Left lung (tissue), 10 donors: Measurements from ENCODE around the gene MICAL2. TPM values are rescaled to one million over a fixed set of nuclear protein-coding genes. Genes with fewer than 3 reads are reported as not detected.

Source experiments
- ATAC-seq: fragments of 200-7000 bp; cut with Tn5 transposase; one replicate; pipeline ENCODE4 v1.9.1; 2020; ENCODE audit warnings: moderate library complexity
- DNase-seq, 4 donors: peaks; one replicate each; pipeline ENCODE4 v3.0.0-alpha.2; 2013 to 2020
- H3K27ac ChIP-seq, 2 donors: fragments of 200-600 bp; sonication (generic) in 1 of 2; one replicate each; pipeline versions ENCODE4 v1.5.0 to v1.8.0; 2020 to 2021
- H3K27me3 ChIP-seq, 2 donors: fragments of 200-600 bp; sonication (generic) in 1 of 2; one replicate each; pipeline versions ENCODE4 v1.5.0 to v1.8.0; 2020 to 2021
- H3K36me3 ChIP-seq, 2 donors: fragments of 200-600 bp; sonication (generic) in 1 of 2; one replicate each; pipeline versions ENCODE4 v1.5.0 to v1.8.0; 2020 to 2021
- H3K4me1 ChIP-seq, 2 donors: fragments of 200-600 bp; one replicate each; pipeline ENCODE4 v1.8.0; 2021
- H3K4me3 ChIP-seq, 2 donors: fragments of 200-600 bp; sonication (generic) in 1 of 2; one replicate each; pipeline versions ENCODE4 v1.5.0 to v1.8.0; 2020 to 2021; ENCODE audit warnings: mild to moderate bottlenecking in 1 of 2
- H3K9me3 ChIP-seq, 2 donors: fragments of 200-600 bp; sonication (generic) in 1 of 2; one replicate each; pipeline versions ENCODE4 v1.5.0 to v1.8.0; 2020 to 2021
- intact Hi-C, 2 donors: fragments of 100-400 bp; cut with DNase I; formaldehyde crosslinking; loops; one replicate each; pipeline versions ENCODE4 v1.11.2 to v1.14.2; 2022
- polyA plus RNA-seq, 6 donors: library from polyadenylated mRNA; unstranded; fragments of 120-200 nt; gene quantifications; one replicate each; pipeline ENCODE4 v1.2.1, GENCODE V29; 2013; ENCODE audit not compliant: insufficient read length in 6 of 6
- total RNA-seq, 2 donors: library from RNA; stranded (reverse); fragmentation: NEBNext Ultra II Directional; extraction: Animal tissue kit (Norgen Biotek cat#: 25700); gene quantifications; one replicate each; pipeline ENCODE4 v1.2.1, GENCODE V29; 2021
- TF ChIP-seq, protein P1 (sequence below), 2 donors: fragments of 200-600 bp; sonication (generic) in 1 of 2; IDR thresholded peaks; one replicate each; pipeline versions ENCODE4 v1.5.0 to v1.8.0; 2021; ENCODE audit warnings: antibody characterized with exemption in 2 of 2
- donor health status: DM: no; HTN: yes; CAD: no.
- donor health status: DM: no; HTN: no; CAD: no.

MICAL2 gene
- total and polyA plus RNA-seq, 8 donors = 49.8 to 293 (median 89.4) TPM

DNA sequence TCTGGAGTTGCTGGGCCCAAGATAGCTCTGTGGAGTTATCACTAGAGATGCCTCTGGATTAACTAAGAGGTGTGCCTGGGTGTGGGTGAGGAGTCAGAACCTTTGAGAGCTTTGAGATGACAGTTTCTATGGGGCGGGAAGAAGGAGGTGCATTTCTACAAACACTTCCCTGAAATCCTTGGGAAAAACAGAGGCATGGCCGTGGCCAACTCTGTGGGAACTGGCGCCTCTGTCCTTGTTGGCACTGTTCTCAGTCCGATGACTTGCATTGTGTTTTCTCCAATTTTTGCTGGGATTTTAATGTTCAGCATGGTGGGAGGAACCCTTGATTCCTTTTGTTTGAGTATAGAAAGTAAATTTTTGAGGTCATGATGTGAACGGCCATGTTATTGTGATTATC lies 151.2 kb downstream of the MICAL2 start:
- DNase-seq = no peak
- ATAC-seq = no peak
- Histone ChIP-seq H3K27ac (no peak overlapping the region), H3K4me3 (no peak overlapping the region), H3K36me3 (peaks cover 6 to 80% of the 10 kb centered on the region in 2 donors), H3K9me3 (no peaks in the 10 kb centered on the region), H3K4me1 (no peaks in the 10 kb centered on the region), H3K27me3 (no peaks in the 10 kb centered on the region)
- TF ChIP-seq, protein P1, sequence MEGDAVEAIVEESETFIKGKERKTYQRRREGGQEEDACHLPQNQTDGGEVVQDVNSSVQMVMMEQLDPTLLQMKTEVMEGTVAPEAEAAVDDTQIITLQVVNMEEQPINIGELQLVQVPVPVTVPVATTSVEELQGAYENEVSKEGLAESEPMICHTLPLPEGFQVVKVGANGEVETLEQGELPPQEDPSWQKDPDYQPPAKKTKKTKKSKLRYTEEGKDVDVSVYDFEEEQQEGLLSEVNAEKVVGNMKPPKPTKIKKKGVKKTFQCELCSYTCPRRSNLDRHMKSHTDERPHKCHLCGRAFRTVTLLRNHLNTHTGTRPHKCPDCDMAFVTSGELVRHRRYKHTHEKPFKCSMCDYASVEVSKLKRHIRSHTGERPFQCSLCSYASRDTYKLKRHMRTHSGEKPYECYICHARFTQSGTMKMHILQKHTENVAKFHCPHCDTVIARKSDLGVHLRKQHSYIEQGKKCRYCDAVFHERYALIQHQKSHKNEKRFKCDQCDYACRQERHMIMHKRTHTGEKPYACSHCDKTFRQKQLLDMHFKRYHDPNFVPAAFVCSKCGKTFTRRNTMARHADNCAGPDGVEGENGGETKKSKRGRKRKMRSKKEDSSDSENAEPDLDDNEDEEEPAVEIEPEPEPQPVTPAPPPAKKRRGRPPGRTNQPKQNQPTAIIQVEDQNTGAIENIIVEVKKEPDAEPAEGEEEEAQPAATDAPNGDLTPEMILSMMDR (IDR thresholded peaks at IDR 0.05) = no peak
- intact Hi-C loops = no loop called here

DNA sequence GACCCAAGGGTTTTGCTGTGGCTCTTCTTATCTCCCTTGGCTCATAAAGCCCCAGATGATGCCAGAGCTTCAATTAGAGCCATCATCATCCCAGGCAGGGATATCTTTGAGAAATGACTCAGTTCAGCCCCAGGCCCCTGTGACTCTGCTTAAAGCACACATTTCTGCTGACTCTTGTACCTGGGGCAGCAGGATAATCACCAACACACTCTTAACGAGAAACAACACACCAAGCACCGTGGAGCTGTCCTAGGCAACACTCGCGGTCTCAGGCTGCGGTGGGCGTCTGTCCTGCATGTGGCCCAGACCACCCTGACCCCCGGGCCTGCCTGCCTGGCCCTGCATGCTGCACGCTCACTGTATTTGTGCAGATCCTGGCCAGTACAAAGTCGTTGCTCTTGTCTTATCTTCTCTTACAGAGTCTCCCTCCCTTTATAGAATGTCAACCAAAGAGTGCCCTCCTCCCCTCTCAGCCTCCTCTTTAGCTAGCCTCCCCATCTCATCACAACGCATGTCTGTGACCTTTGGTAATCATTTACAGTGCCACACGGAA lies 152.8 kb downstream of the MICAL2 start:
- peaks cover 0 to 2% of the 10 kb centered on the region in 2 donors for H3K4me1 ChIP-seq
- TF ChIP-seq, protein P1 (IDR thresholded peaks at IDR 0.05) = no peak
- DNase-seq (no peak), ATAC-seq (no peak)
- H3K36me3 ChIP-seq = peaks cover 6 to 63% of the 10 kb centered on the region in 2 donors
- H3K9me3 ChIP-seq = no peaks in the 10 kb centered on the region
- H3K27me3 ChIP-seq = no peaks in the 10 kb centered on the region
- no peak overlapping the region for H3K27ac ChIP-seq
- H3K4me3 ChIP-seq = no peak overlapping the region
- intact Hi-C loops = no loop called here

DNA sequence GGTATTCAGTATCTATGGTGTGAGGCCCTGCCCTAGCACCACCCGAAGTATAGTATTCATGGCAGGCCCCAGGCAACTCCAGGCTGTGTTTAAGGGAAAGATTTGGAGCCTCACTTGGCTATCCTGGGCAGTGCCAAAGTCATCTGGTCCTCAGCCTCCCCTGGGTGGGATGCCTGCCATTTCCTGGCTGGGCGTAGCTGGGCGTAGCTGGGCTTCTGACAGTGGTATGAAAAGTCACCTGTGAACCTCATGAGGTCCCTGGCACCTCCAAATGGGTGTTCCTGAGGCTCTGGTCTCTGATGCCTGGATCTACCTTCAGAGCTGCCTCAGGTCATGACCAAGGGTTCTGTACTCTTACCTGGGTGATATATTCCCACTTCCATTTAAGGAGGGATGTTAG lies 154.0 kb downstream of the MICAL2 start:
- Histone ChIP-seq H3K9me3 (no peaks in the 10 kb centered on the region), H3K4me3 (no peak overlapping the region), H3K36me3 (peaks cover 6 to 52% of the 10 kb centered on the region in 2 donors), H3K4me1 (peaks cover 5 to 11% of the 10 kb centered on the region in 2 donors), H3K27ac (no peak overlapping the region), H3K27me3 (no peaks in the 10 kb centered on the region)
- TF ChIP-seq, protein P1 (IDR thresholded peaks at IDR 0.05) = no peak
- ATAC-seq (no peak), DNase-seq (no peak)
- intact Hi-C loops = no loop called here

DNA sequence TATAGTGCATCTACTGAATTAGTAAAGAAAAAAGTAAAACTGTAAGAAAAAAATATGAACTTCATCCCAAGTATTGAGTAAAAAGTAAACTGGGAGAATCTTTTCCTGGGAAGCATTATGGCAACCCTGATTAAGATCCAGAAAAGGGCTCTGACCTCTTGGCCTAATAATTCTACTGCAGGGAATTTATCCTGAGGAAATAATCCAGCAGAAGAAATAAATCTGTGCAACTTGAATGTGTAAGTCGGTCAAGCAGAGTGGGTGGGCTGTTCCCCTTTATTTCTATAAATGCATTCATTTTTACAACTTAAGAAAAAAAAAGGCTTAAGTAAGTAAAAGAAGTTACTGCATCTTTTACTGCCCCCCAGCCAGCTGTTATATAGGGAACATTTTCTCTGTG lies 155.7 kb downstream of the MICAL2 start:
- intact Hi-C loops = no loop called here
- peaks cover 0 to 34% of the 10 kb centered on the region in 2 donors for H3K36me3 ChIP-seq
- no peak for ATAC-seq
- no peak overlapping the region for H3K4me3 ChIP-seq
- TF ChIP-seq, protein P1 (IDR thresholded peaks at IDR 0.05) = no peak
- peaks cover 11 to 21% of the 10 kb centered on the region in 2 donors for H3K4me1 ChIP-seq
- no peaks in the 10 kb centered on the region for H3K9me3 ChIP-seq
- no peak overlapping the region for H3K27ac ChIP-seq
- H3K27me3 ChIP-seq = no peaks in the 10 kb centered on the region
- DNase-seq = no peak

DNA sequence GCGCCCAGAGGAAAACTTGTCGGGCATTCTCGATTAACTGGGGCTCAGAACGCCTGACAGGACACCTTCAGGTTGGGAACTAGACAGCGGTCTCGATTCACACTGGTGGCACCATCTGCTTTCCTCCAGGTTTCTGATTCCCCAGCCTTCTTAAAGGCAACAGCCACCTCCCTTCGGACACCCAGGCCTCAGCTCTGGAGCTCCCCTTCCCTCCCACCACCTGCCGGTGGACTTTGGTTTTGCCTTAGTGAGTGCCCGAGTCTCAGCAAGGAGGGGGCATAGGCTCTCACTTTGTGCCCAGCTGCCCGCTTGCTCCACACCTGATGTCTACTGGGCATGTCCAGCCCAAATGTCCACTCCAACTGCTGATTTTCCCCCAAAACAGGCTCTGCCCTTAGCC lies 156.6 kb downstream of the MICAL2 start:
- H3K4me1 ChIP-seq = peaks cover 11 to 21% of the 10 kb centered on the region in 2 donors
- H3K9me3 ChIP-seq = no peaks in the 10 kb centered on the region
- DNase-seq (no peak), ATAC-seq (no peak)
- H3K27ac ChIP-seq = no peak overlapping the region
- TF ChIP-seq, protein P1 (IDR thresholded peaks at IDR 0.05) = no peak
- H3K4me3 ChIP-seq = no peak overlapping the region
- peaks cover 0 to 26% of the 10 kb centered on the region in 2 donors for H3K36me3 ChIP-seq
- H3K27me3 ChIP-seq = no peaks in the 10 kb centered on the region
- intact Hi-C loops = no loop called here
